ENCODE results near the gene HIP1. TPM values are rescaled to one million over a fixed set of nuclear protein-coding genes. Genes with fewer than 3 reads are reported as not detected.
A peak's percentile ranks its signal among the peaks of the same experiment; 100 is the strongest.

HIP1 gene
- total and polyA plus RNA-seq, 2 of the 4 experiments (the other 2 are of a cell fraction), result 6.8 to 10.0 TPM

DNA sequence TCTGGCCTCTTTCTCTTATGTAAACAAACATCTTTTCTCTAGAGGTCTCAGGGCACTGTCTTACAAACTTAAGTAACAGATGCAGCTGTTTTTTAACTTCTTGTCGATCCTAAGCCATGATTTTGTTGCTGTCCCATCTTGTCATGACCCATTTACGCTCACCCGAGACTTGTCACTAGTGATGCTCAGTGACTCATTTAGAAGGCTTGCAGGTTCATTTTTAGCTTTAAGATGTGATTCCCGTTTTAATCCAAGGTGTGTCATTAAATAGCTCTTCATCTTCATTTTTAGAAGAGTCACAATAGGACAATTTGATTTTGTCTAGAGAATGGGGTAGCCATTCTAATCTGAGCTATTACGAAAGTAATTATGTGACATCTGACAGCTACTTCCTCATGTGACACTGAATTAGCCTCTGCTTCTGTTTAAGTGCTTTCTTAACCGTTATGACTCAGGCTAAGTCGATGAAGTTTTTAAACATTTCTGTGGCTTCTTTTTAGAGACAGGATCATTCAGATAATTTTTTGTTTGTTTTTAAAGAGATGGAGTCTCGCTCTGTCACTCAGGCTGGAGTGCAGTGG is 203.9 kb downstream of the HIP1 start:
- no peak overlapping the region; the same call in 1 of the 2 replicates for H3K27ac ChIP-seq (ENCODE audit: insufficient read depth, low read length)

More for the DNA sequence above, 203.9 kb downstream of the HIP1 start:
- H3K79me1 ChIP-seq (ENCODE audit: low read depth in 1 of 2, low read length in 2 of 2), result peaks cover 2 to 8% of the 10 kb centered on the region in 2 experiments; a peak in 2 of 4 replicates
- H2BK20ac ChIP-seq (ENCODE audit: low read depth, low read length), result no peak overlapping the region
- H3K9me3 ChIP-seq (ENCODE audit: control insufficient read depth, insufficient read depth, low read length), result no peaks in the 10 kb centered on the region
- H3K9ac ChIP-seq (ENCODE audit: low read depth, low read length), result no peak overlapping the region
- H3K14ac ChIP-seq (replicated peaks; ENCODE audit: low read depth, low read length), result no peak overlapping the region
- CTCF ChIA-PET, result interaction anchor here (0.8 kb wide), 1 partner anchor 74 kb away, joined by 3 read pairs; no protein-coding TSS in a partner anchor
- no peak overlapping the region for H4K91ac ChIP-seq (ENCODE audit: insufficient read depth, low read depth, low read length)
- peak; percentile 87 for ATAC-seq (ENCODE audit: low read depth)
- H2AK5ac ChIP-seq (ENCODE audit: low read depth, low read length), result no peak overlapping the region
- no peak overlapping the region for H2AK9ac ChIP-seq (replicated peaks; ENCODE audit: low read depth, low read length, poor library complexity)
- intact Hi-C loops (cut with micrococcal nuclease) (no loop called here), dilution Hi-C loops (cut with HindIII; ENCODE audit: low sequenced_read_pairs, unreplicated experiment) (no loop called here), in situ Hi-C loops (cut with MboI; ENCODE audit: low sequenced_read_pairs) (loop anchor here (10.0 to 25.0 kb wide), 2 partner anchors 220 to 502 kb away; partner anchors contain the start of genes MDH2 and STYXL1)
- H3K4me3 ChIP-seq (ENCODE audit: insufficient read depth, low read depth, low read length), result no peak overlapping the region
- TF ChIP-seq BHLHE40 (IDR thresholded peaks at IDR 0.05; ENCODE audit: low read depth, low read length), result peak; percentile 77
- no peak for TF ChIP-seq RFX5 (IDR thresholded peaks at IDR 0.05; ENCODE audit: low read depth, low read length)
- TF ChIP-seq CEBPB (IDR thresholded peaks at IDR 0.05; ENCODE audit: low read depth, low read length), result peak; percentile 57; the same call in 1 of the 2 replicates
- TF ChIP-seq USF2 (IDR thresholded peaks at IDR 0.05; ENCODE audit: low read depth, low read length), result peak; percentile 62
- H2BK5ac ChIP-seq (ENCODE audit: low read depth, low read length, poor library complexity, severe bottlenecking), result peak overlapping the region; percentile 66
- WGBS, 2 experiments (ENCODE audit: extremely low coverage in 2 of 2, insufficient read length in 1 of 2), result 0% methylated on average over 1 of the region's 8 CpGs; no CpG with 5 or more reads in 1 of the 2 experiments
- H3K4me2 ChIP-seq (ENCODE audit: low read depth, low read length), result peak overlapping the region; percentile 74; the same call in 1 of the 2 replicates
- peak; percentile 85 for DNase-seq
- peaks cover 7% of the 10 kb centered on the region for H3K4me1 ChIP-seq (ENCODE audit: control insufficient read depth, insufficient read depth, low read length)
- BruUV-seq (replicated peaks), result no TSS peak
- no peak overlapping the region for H4K8ac ChIP-seq (ENCODE audit: low read depth in 2 of 2, low read length in 2 of 2)
- H4K5ac ChIP-seq (ENCODE audit: low read depth, low read length), result no peak overlapping the region
- H3K9me1 ChIP-seq (ENCODE audit: insufficient read depth, low read length), result peaks cover 11% of the 10 kb centered on the region; the same call in 1 of the 2 replicates
- H2BK120ac ChIP-seq (ENCODE audit: low read depth, low read length), result peak overlapping the region; percentile 9; the same call in 1 of the 2 replicates
- H3K23ac ChIP-seq (ENCODE audit: low read depth, low read length), result peak overlapping the region; percentile 14; the same call in 1 of the 2 replicates
- no peak overlapping the region for H3K56ac ChIP-seq (ENCODE audit: extremely low read depth, insufficient read depth, low read length)
- H3K4ac ChIP-seq (ENCODE audit: low read depth, low read length), result peak overlapping the region; percentile 30; the same call in 1 of the 2 replicates
- H3K18ac ChIP-seq (ENCODE audit: low read depth, low read length), result peak overlapping the region; percentile 6; the same call in 1 of the 2 replicates
- peaks cover 6% of the 10 kb centered on the region; the same call in 1 of the 2 replicates for H3K27me3 ChIP-seq (ENCODE audit: control insufficient read depth, insufficient read depth, low read length)
- peaks cover 13% of the 10 kb centered on the region for H4K20me1 ChIP-seq (ENCODE audit: insufficient read depth, low read length)
- peaks cover 24% of the 10 kb centered on the region for H3K36me3 ChIP-seq (ENCODE audit: control insufficient read depth, insufficient read depth, low read length)
- POLR2A ChIA-PET (ENCODE audit: unreplicated experiment), result interaction anchor here (0.6 kb wide), 1 partner anchor 540 kb away, joined by 3 read pairs; no protein-coding TSS in a partner anchor
- H2BK15ac ChIP-seq (ENCODE audit: low read depth, low read length), result 0 out of 3 replicates have a peak overlapping the region, but pooled peaks have one; percentile 6
- H2AFZ ChIP-seq (replicated peaks; ENCODE audit: low read length, poor library complexity), result no peak overlapping the region
